T-helper 2 cell treated with Interferon-gamma antibody and Interleukin-4, amounts not matched to agents 100 ng/mL and 5 ng/mL, for 36 hours (primary cell): ENCODE data around the gene TEPSIN. TPM values are rescaled to one million over a fixed set of nuclear protein-coding genes. Genes with fewer than 3 reads are reported as not detected.

Experiments used
- intact Hi-C: fragments of 100-400 bp; cut with micrococcal nuclease; formaldehyde crosslinking; loops from one replicate; pipeline ENCODE4 v1.15.1; 2023
- total RNA-seq: library from RNA; stranded (reverse); gene quantifications from 2 replicates; pipeline ENCODE4 v1.2.3, GENCODE V29; 2022

TEPSIN gene
- total RNA-seq, 1 donor from 2014 or later, result 50.8 TPM

- intact Hi-C loops, result no loop called here
These were observed 31.4 kb upstream of the TEPSIN start for GRCh38 chr17:81270279-81270678.

DNA sequence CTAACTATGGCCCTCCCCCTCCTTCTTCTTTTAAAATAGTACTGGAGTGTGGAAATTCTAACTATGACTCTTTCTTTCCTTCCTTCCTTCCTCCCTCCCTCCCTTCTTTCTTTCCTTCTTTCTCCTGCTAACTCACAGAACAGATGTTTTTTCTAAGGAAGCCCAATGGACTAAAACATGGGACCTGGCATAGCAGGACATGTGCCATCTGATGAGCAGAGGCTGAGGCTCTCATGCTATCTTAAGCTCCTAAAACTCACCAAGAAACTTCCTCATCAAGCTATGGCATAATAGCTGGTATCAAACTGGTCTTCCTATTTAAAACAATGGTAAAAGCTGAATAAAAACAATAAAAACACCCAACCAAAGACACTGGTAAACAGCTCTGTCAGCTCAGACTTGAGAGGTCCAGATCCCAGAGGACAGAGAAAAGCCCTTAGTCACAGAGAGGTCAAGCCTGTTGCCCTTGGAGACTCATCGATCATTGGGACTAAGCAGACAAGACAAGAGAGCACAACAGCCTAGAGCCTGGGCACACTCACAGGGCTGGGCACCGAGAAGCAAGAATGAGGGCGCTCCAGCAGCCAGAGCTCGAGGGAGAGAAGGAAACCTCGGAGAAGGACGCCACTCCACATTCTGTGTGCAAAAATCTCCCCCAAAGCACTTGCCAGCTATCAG, 28.7 kb upstream of the TEPSIN start:
- intact Hi-C loops, result no loop called here

GRCh38 chr17:81265576-81265975, 26.7 kb upstream of the TEPSIN start:
- intact Hi-C loops, result no loop called here

DNA sequence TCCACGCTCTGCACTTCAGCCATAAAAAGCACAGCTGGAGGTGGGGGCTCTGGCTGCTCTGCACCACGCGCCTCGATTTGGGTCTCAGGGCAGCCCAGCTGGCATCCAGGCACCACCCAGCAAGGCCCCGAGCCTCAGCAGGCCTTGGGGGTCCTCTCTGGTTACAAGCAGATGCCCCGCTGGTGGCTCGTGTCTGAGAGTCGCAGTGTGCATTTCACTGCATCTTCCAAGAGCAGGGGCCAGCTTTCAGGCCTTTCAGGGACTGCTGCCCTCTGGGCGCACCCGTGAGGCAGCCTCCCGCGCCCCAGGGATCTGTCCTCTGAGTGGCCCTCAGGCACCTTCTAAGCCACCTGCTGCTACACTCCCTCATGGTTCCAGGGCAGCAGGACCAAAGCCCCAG, 25.8 kb upstream of the TEPSIN start:
- intact Hi-C loops, result no loop called here

DNA sequence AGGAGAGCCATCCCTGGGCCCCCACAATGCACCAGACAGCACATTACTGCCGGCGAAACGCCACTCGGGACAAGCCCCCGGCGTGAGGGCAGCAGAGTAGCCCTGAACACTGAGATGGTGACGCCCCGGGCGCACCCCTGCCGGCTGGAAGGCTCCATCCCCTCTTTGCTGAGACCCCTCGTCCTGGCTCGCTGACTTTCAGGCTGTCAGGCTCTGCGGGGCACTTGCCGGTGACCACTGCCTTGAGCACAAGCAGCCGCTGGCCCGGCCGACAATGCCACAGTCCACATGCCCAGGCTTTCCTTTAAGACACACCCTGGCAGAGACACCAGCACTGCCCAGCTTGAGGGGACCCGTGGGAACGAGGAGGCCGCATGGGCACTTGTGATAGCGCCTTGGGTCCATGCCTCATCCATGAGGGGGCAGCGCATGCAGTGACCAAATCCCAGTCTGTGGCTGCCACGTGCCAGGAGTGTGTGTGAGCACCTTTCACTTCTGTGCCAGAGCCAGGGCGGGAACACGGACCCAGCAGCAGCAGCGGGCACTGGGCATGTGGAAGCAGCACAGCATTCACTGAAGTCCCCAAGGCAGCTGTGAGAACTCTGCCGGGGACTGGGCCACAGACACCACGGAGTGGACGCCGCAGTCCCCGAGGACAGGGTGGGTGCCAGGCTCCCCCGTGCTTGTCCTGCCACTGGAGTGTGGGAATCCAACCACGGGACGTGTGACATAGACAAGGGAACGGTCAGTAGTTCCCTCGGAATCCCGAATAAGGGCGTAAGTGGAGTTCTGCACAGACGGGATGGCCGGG, 24.7 kb upstream of the TEPSIN start:
- intact Hi-C loops, result no loop called here

GRCh38 chr17:81261582-81262336, 22.9 kb upstream of the TEPSIN start:
- intact Hi-C loops, result no loop called here

- intact Hi-C loops, result no loop called here
These were observed 22.2 kb upstream of the TEPSIN start for GRCh38 chr17:81261096-81261495.

GRCh38 chr17:81260641-81261040, 21.8 kb upstream of the TEPSIN start:
- intact Hi-C loops, result no loop called here

DNA sequence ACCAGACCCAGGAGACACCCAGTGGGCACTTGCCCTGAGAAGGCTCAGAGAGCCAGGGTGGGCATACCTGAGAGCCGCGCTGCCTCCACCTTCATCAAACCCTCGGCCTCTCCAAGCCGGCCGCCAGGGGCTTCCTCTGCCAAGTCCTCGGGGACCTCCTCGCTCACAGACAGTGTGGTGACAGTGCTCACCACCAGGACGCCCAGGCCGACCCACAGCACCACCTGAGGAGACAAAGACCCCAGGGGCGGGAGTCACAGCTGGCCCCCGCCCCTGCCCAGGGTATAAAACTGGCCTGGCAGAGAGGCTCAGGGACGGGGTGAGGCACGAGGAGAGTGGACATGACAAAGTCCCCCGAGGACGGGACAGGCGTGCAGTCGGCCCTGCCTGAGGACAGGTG, 21.3 kb upstream of the TEPSIN start:
- intact Hi-C loops, result no loop called here

- intact Hi-C loops, result no loop called here
These were observed 20.3 kb upstream of the TEPSIN start for GRCh38 chr17:81259058-81259605.

DNA sequence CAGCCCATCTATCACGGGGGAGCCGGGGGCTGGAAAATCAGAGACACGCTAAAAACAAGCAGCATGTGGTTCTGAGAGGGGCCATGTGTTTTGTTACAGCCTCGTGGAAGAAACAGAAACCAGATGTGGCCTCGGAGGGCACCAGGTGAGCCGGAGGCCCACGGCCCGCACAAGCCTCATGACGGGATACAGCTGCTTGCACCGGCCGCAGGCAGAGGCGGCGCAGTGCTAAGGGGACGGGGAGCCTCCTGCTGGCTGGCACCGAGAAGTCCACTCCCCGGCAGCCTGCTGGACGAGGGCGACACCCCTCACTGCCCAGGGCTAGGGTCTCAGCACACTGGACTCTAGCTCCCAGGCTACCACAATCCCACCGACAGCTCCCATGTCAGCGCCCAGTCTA, 19.4 kb upstream of the TEPSIN start:
- intact Hi-C loops, result no loop called here

DNA sequence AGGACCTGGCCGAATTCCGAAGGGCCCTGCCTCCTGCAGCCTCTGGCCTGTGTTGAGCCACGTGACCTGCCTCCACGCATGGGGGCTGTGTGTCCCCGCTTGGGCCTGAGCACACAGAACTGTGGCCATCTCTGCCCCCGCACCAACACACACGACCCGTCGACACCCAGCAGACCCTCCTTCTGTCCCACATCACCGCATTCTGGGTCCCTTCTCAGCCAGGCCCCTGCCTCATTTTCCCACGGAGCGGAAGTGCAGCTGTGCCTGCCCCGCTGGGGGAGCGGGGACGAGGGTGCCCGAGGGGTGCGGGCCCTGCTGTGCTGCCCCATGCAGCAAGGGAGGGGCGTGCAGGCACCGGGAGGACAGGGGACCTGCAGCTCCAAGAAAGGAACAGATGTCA, 18.7 kb upstream of the TEPSIN start:
- intact Hi-C loops, result no loop called here

DNA sequence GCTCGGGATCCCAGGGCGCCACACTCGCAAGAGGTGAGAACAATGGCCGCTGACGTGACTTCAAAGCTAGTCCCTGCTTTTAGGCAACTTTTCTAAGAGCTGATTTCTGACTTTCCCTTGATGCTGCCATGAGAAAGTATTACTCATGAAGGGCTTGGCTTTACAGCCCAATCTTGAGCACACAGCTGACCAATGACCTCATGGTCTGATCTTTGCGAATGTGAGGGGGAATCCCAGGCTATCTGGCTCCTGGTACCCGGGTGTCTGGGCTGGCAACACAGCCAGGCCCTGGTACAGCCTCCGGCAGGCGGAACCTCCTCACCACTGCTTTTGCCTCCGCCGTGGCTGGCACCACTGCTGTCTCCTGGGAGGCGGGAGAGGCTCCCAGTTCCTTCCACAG, 17.8 kb upstream of the TEPSIN start:
- intact Hi-C loops, result no loop called here

DNA sequence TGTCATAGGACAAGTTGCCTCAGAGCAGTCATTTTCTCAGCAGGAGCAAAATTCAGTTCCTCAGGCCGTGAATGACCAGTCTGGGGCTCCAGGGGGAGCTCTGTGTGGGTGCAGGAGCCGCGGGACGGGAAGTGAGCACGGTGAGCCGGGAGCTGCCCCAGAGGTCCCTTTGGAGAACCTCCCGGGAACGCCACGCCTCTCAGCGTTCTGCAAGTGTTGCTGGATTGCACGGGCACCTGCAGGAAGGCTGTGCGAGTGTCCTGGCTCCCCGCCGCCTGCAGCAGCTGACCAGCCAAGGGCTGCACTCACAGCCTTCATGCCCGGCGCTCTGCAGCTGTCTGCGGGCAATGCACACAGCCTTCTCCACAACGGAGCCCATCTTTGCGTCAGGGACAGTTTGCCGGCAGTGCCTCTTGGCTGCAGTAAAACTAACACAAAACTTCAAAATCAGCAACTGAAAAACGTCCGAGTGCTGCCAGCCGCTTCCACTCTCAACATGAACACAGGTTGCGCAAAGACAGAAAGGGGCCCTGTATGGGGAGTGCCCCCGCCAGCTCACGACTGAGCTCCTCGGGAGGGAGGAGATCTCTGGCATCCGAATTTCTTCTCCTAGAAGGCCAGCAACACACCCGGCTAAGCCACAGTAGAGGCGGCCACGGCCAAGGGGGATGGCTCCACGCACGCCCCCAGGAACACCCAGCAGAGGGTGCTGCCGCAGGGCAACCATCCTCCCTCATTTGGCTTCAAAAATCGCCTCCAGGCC, 16.3 kb upstream of the TEPSIN start:
- intact Hi-C loops, result loop anchor here (5.0 kb wide), 2 partner anchors 42 to 347 kb away; partner anchors contain the start of gene SLC38A10

DNA sequence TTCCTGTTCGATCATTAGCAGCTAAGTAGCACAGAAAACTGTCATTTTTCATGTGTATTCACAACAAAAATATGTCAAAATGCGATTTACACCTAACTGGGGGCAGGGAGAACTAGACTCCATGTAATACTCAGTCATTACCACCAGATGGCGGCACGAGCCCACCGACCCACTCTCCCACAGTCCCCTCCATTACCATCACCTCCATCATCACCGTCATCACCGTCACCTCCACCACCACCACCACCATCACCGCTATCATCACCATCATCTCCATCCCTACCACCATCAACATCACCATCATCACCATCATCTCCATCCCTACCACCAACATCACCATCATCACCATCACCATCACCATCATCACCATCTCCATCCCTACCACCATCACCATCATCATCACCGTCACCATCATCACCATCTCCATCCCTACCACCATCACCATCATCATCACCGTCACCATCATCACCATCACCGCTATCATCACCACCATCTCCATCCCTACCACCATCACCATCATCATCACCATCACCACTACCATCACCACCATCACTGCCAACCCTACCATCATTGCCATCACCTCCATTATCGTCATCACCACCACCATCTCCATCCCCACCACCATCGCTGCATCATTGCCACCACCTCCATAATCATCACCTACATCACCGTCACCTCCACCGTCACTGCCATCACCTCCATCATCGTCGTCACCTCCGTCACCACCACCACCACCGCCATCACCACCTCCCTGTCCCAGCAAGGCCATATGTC, 14.7 kb upstream of the TEPSIN start:
- intact Hi-C loops, result loop anchor here (1.0 to 5.0 kb wide), 3 partner anchors 44 to 349 kb away; partner anchors contain the start of gene SLC38A10

- intact Hi-C loops, result loop anchor here (1.0 to 5.0 kb wide), 3 partner anchors 44 to 349 kb away; partner anchors contain the start of gene SLC38A10
These were observed 14.1 kb upstream of the TEPSIN start for GRCh38 chr17:81252987-81253329.

GRCh38 chr17:81252326-81252986, 13.6 kb upstream of the TEPSIN start:
- intact Hi-C loops, result loop anchor here (5.0 kb wide), 2 partner anchors 45 to 350 kb away; partner anchors contain the start of gene SLC38A10

DNA sequence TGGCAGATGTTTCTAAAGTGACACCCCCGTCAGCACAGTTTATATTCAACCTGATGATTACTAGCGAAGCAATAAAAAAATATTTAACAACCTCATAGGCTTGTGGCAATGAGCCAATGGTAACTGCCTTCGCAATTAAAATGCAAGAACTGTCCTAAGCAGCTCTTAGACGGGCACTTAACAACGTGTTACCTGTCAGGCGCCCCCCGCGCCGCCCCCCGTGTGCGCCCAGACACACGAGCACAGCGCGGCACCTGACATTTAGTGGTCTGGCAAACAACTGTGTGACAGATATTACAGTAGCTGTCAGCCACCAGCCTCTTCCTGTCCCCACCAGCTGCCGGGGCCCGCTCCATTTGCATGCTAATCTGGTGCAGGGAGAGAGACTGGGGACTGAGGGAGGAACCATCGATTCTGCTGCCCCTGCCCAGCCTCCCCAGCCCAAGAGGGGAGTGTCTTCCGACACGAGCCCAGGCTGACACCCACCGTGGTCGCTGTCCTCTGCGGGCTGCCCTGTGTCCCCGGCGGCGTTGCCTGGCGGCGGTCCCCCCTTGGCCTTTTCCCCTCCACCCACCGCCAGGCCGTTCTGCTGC, 12.9 kb upstream of the TEPSIN start:
- intact Hi-C loops, result loop anchor here (5.0 kb wide), 2 partner anchors 45 to 350 kb away; partner anchors contain the start of gene SLC38A10
